Fibroblast of villous mesenchyme (primary cell): Measurements from ENCODE around the gene AUTS2. TPM values are rescaled to one million over a fixed set of nuclear protein-coding genes. Genes with fewer than 3 reads are reported as not detected.

Experiments
- DNase-seq: peaks from one replicate; pipeline ENCODE4 v3.0.0-alpha.2; 2010; ENCODE audit warnings: low read depth
- H3K4me3 ChIP-seq: 2 replicates; pipeline ENCODE4 v1.5.1; 2011; ENCODE audit warnings: low read depth, mild to moderate bottlenecking, low read length
- CTCF ChIP-seq: IDR thresholded peaks from 2 replicates; pipeline ENCODE4 v1.5.1; 2012; ENCODE audit warnings: low read depth, mild to moderate bottlenecking, low read length; ENCODE audit not compliant: insufficient read depth
- total RNA-seq: library from RNA; depleted of rRNA; stranded (reverse); fragments of >200 nt; gene quantifications from 2 replicates; pipeline ENCODE4 v1.2.3, GENCODE V29; 2012

Gene AUTS2
- total RNA-seq, 1 donor = 3.9 TPM

GRCh38 chr7:70744492-70744891 lies 1146.2 kb downstream of the AUTS2 start:
- DNase-seq = no peak
- TF ChIP-seq CTCF = no peak
- no peak overlapping the region for H3K4me3 ChIP-seq

- no peak for DNase-seq
- TF ChIP-seq CTCF = no peak
- H3K4me3 ChIP-seq = no peak overlapping the region
Measured at GRCh38 chr7:70749831-70750230, 1151.6 kb downstream of the AUTS2 start.

- DNase-seq = no peak
- no peak for TF ChIP-seq CTCF
- H3K4me3 ChIP-seq = no peak overlapping the region
Measured at GRCh38 chr7:70751895-70752294, 1153.6 kb downstream of the AUTS2 start.

GRCh38 chr7:70752794-70753241 lies 1154.5 kb downstream of the AUTS2 start:
- no peak overlapping the region for H3K4me3 ChIP-seq
- TF ChIP-seq CTCF = no peak
- peak; percentile 53 for DNase-seq

- no peak overlapping the region for H3K4me3 ChIP-seq
- DNase-seq = no peak
- TF ChIP-seq CTCF = no peak
Measured at GRCh38 chr7:70756789-70757188, 1158.5 kb downstream of the AUTS2 start.

GRCh38 chr7:70758646-70759045 lies 1160.4 kb downstream of the AUTS2 start:
- no peak for TF ChIP-seq CTCF
- DNase-seq = no peak
- H3K4me3 ChIP-seq = no peak overlapping the region

- TF ChIP-seq CTCF = no peak
- no peak overlapping the region for H3K4me3 ChIP-seq
- DNase-seq = no peak
Measured at GRCh38 chr7:70759674-70760073, 1161.4 kb downstream of the AUTS2 start.
